SKM-1 treated with dmso at 0.1 percent for 144 hours (cell line): ENCODE data around the gene GET4.

Source experiments
- DNase-seq: peaks from one replicate; lab custom pipeline; 2025; ENCODE audit not compliant: unreplicated experiment; lab: John Stamatoyannopoulos, UW

The GET4 gene, protein sequence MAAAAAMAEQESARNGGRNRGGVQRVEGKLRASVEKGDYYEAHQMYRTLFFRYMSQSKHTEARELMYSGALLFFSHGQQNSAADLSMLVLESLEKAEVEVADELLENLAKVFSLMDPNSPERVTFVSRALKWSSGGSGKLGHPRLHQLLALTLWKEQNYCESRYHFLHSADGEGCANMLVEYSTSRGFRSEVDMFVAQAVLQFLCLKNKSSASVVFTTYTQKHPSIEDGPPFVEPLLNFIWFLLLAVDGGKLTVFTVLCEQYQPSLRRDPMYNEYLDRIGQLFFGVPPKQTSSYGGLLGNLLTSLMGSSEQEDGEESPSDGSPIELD

DNA sequence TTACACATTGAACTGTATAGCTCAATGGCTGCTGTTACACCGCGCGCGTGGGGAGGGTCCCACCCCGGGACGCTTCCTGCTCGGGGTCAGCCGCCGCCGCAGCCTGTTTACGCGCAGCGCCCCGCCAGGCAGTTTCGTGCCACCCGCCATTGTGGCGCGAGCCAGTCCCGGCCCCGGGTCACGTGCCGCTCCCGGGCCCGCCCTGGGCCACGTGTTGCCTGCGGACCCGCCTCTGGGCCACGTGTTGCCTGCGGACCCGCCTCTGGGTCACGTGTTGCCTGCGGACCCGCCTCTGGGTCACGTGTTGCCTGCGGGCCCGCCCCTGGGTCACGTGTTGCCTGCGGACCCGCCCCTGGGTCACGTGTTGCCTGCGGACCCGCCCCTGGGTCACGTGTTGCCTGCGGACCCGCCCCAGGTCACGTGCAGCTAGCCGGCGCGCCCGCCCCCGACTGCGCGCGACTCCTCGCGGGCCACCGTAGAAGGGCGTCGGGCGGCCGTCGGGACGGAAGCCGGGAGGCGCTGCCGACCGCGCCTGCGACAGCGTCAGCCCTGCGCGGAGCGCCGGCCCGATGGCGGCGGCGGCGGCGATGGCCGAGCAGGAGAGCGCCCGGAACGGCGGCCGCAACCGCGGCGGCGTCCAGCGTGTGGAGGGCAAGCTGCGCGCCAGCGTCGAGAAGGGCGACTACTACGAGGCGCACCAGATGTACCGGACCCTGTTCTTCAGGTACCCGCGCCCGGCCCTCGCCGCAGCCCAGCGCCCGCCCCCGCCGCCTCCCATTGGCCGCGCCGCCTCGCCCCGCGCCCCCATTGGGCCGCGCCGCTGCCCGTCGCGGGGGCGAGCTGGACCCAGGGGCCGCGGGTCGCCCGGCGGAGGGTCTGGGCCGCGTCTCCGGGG is at the start of gene GET4:
TSS of gene GET4 (plus strand) at position 478 of the 895 bp plus-strand sequence. CDS start at position 570, 92 bp downstream.
- peak; percentile 79 for DNase-seq

DNA sequence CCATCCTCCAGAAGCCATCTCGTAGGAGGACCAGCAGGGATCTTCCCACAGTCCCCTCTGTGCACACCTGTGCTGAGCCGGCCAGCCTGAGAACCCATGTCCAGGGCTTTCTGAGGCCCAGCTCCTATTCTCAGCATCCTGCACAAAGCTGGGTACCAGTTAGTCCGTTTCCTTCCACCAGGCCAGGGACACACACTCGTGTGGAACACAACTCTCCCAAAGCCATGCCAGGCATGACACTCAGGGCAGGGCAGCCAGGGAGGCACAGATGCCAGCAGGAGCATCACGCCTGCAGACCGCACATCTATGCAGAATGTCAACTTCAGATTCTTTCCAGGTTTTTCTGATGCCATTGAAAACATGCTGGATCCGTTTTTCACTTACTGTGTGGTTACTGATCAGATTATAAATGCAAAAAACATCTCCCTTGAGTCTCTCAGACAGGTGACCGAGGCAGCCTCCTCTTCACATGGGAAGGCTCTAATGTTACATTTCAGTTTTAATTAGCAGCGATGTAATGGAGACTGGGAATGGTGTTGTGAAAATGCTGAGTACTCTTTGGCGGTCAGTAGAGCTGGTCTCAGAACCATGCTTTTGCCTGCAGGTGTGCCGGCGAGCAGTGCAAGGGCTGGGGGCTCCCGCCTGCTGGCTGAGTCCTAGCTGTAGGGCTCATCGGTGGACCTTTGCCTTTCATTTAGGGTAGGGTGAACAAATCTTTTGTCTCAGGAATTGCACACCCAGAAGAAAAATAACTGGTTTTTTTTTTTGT is 47.4 kb upstream of the GET4 start:
- DNase-seq = no peak

DNA sequence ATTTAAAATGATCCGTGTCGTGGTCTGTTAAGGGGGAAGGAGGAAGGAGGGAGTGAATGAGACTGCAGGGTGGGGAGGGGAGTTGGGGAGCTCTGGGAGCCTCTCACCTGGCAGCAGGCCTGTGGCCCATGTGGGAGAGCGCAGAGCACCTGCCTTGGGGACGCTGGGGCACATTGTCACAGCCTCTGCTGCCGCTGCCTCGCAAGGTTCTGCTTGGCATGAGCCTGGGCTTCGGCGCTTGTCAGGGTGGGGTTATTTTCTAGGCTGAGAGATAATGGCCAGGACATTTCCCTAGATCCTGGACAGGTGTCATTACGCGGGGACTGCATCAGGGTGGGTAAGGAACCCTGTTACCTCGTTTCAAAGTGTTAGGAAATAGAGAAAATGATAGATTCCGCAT is 46.3 kb upstream of the GET4 start:
- DNase-seq = no peak

DNA sequence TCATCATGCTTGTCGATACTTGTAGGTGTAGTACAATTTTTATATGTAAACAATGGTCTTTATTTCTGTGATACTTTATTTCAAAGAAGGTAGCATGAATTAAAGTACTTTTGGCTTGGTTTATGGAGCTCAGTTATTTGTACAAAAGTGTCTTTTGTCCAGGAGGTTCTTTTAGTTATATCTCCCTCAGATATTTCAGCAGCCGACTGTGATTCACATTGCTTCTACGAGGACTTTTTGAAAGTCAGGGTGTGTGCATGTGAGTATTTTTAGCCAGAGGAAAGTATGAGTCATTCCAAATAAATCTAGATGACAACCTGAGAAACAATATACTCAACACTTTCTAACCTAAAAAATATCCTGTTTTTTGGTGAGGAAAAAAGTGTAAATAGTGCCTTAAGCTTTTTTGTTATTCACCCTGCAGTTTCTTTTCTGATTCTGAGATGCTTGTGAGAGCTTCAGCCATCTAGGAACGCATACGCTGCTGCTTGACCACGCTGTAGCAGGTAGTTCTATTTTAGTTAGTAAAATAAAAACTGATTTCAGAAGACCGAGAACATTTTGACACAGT is 44.7 kb upstream of the GET4 start:
- DNase-seq = no peak

DNA sequence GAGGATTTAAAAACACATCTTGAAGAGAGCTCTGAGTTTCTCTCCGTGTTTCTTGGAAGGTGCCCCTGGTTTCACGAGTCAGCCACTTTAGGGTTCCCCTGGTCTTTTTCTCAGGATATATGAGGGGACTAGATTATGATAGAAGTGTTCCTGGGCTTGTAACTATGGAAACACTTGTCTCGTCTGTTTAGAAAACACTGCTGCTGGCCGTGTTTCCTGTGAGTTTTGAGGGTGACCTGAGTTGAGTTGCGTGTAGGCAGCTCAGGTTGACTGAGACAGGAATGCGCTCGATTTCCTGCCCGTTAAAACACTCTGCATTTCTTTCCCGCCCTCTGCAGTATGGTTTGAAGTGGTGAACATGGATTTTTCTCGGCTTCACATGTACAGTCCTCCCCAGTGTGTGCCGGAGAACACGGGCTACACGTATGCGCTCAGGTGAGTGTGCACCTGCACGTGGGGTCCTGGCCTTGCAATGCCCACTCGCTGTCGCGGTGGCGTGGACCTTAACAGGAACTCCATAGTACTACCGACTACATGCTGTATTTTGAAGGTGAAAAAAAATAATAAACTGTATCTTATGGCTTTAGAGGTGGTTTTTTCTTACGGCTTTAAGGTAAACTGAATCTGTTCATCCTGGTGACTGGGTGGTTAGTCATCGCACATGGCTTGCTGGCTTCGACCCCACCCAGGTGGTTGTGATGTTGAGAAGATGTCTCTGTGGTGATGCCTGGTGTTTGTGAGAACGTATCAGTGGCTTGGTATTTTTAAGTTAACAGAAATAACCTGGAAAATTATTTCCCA is 44.0 kb upstream of the GET4 start, which contains the start of gene SUN1:
TSS of gene SUN1 (plus strand) at position 310 of the 801 bp plus-strand sequence. CDS start at position 359, 49 bp downstream.
- no peak for DNase-seq

DNA sequence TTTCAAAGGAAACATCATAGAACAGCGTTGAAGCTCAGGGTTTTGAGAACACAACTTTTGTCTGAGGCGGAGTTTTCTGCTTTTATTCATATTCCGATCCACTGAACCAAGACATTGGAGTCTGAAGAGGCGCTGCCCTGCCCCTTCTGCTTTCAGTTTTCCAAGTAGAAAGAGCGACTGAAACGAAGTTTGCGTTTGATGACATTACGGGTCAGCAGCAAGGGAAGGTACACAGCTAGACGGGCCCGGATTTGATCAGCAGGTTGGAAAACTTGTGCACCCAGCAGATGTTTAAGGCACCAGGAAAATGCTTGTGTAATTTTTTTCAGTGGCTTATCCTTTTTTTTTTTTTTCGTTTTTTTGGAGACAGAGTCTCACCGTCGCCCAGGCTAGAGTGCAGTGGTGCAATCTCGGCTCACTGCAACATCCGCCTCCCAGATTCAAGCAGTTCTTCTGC is 43.4 kb upstream of the GET4 start:
- no peak for DNase-seq

DNA sequence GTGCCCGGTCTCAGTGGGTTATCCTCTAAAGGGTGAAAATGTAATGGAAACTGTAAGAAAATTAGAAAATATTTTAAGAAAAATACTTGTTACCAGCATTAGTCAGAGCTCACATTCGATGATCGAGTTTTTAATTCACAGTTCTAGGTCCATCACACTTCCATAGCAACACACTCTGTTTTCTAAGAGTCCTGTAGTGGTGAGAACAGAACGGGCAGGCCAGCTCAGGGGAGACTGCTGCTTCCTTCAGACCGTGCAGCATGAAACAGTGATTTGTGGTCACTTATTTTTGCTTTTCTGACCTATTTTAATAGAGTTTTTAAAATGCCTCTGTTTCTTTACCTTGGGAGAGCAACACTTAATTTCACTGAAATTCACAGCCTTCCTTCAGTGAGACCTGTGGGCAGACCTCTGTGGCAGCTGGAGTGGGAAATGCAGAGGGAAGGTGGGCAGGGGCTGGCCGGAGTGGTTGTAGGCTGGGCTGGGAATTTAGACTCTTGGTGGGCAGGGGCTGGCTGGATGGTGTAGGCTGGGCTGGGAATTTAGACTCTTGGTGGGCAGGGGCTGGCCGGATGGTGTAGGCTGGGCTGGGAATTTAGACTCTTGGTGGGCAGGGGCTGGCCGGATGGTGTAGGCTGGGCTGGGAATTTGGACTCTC is 42.6 kb upstream of the GET4 start:
- no peak for DNase-seq

DNA sequence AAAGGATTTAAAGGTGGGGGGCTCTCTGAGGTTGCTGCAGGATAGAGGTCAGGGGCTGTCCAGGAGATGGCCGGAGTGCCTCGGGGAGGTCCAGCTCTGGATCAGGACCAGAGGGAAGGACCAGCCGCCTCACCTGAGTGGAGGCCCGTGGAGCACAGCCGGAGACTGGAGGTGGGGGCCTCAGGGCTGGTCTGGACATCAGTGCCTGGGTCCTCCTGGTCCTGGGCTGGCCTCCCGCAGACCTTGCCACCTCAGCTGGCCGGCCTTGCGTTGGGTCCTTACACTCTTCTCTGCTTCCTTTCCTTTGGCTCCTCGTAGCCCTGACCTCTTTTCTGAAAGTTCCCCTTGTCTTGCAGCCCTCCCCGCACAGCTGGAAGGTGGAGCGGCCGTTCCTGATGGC is 42.1 kb upstream of the GET4 start:
- DNase-seq = no peak

DNA sequence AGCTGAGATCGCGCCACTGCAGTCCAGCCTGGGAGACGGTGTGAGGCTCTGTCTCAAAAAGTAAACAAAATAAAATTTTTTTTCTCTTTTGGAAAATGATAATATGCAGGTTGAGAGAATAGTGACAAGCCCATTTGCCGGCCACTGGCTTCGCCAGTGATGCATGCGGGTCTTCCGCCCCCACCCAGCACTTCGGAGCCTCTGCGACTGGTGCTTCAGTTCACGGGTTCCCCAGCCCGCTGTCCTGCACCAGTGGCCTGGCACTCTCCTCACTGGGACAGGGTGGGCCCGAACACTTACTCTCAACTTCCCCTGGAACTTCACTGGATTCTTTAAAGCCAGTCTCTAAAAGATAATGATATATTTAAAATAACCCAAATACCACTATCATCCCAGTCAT is 41.3 kb upstream of the GET4 start:
- no peak for DNase-seq

DNA sequence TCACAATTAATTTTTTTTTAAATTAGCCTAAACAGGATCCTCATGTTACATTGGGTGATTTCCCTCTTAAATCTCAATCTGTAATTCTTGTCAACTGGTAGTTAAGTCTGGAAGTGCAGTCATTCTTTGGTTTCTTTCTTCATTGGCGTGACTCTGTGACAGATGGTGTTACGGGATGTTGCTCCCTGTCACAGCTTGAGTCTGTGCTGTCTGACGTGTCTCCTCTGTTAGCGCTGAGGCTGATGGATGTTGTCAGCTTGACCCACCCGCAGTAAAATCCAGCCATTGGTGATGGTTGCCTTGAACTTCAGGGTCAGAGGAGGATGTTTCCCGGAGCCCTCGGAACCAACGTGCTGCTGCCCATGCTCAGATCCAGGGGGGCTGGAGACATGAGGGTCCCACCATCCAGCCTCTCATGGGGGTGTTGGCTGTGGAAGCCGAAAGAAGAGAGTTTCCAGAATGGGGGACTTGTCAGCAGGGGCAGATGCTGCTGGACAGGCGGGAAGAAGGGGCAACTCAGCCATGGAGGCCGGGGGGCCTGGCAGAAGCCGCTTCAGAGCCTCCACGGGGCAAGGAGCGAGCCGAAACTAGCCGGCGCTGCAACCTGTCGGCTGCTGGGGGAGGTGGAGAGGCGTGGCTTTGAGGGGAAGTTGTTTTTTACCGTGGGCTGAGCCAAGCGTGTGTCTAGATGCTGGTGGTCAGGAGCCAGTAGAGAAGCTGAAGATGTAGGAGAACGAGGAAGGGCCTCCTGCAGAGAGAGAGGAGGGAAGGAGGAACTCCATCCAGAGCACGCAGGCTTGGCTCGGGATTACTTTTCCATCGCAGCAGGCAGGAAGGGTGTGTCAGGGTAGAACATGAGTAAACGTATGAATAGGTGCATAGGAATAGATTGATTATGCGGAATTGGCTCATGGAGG is 40.6 kb upstream of the GET4 start:
- DNase-seq = no peak

DNA sequence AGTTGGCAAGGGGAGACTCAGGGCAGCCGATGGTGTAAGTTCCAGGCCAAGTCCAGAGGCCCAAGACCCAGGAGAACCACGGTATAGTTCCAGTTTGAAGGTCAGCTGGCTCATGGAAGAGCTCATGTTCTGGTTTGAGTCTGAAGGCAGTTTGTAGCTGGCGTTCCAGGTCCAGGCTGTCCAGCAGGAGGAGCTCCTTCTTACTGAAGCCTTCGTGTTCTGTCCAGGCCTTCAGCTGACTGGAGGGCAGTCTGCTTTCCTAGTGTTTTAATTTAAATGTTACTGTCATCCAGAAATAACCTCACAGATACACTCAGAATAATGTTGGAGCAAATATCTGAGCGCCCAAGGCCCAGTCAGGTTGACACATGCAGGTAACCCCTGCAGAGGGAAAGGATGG is 39.9 kb upstream of the GET4 start:
- DNase-seq = peak; percentile 20

DNA sequence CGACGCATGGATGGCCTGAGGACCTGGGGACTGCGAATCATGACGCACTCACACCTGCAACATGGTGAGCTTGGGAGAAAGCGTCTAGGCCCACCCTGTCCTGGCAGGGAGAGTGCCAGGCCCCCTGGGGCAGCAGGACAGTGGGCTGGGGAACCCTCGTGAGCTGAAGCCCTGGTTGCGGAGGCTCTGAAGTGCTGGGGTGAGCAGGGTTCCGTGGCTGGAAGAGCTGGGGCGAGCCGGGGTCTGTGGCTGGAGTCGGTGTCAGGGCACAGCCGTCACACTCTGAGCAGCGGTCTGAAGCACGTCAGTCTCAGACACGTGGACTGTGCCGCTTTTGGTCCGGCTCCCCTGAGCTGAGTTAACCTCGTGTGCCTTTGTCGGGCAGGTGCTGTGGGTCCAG is 39.4 kb upstream of the GET4 start:
- DNase-seq = no peak

DNA sequence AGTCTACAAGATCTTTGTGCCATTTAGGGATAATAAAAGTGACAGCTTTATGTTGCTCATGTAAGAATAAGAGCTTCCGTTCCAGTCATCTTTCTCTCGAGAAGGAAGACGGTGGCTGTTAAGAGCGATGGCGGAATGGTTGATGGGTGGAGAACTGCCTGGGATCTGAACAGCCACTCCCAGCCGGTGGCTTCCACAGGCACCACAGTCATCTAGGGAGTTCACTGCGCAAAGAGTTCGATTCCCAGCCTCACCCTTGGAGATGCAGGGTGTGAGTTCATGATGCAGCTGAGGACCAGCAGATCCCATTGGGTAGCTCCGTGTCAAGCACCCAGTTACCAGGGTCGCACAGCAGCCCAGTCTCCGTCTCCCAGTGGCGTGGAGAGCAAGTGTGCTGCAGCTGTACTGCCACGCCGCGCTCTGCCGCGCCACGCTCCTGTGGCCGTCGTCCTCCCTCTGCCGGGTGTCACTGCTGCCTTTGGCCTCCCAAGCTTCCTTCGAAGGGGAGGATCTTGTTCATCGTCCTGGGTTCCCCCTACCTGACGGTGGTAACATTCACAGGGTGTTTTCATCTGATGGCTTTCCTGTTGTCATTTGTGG is 36.3 kb upstream of the GET4 start:
- DNase-seq = no peak

DNA sequence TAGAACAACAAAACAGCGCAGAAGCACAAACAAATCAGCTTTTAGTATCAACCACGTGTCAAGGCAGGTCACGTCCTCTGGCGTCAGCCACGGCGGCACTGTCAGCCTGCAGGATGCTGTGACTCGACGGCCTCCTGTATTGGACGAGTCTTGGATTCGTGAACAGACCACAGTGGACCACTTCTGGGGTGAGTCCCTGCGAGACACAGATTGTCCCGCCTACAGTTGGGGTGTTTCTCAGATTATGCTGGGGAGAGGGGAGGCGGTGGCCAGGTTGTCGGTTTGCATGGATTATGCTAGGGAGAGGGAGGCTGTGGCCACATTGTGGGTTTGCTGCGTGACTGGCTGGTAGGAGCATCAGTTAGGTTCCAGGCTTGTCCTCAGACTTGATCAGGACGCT is 34.4 kb upstream of the GET4 start:
- DNase-seq = no peak

DNA sequence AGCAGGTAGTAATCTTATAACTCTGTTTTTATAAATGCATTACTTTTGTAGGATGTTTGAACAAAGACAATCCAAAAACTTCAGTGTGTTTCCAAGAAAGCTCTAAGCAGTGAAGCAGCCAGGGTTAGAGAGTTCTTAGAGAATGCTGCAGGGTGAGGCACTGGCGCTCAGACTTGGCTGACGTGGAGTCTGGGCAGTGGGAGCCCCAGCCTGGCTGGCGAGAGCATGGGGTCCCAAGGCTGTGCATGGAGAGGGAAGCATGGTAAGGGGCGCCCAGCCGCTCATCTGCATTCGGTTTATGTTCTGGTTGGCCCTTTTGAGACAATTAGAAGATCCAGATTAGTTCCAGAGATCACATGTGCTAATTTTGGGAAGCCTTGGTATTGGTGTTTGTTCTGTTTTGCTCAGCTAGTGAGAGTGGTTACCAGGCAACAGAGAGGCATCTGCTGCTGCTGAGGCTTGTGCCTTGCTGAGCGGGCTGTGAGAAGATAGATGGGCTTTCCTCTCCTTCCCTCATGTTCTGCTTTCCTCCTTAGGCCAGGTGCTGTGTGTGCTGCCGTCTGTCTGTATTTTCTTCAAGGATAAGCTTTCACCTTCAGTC is 33.8 kb upstream of the GET4 start:
- no peak for DNase-seq

DNA sequence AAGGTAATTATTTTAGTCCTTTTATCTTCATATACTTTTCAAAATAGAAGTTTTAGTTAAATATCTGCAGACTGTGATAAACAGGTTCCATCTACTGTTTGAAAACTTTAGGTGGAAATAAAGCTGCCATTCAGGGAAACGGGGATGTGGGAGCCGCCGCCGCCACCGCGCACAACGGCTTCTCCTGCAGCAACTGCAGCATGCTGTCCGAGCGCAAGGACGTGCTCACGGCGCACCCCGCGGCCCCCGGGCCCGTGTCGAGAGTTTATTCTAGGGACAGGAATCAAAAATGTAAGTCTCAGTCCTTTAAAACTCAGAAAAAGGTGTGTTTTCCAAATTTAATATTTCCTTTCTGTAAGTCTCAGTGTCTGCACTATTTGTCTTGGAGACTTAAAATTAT is 33.1 kb upstream of the GET4 start:
- DNase-seq = no peak

DNA sequence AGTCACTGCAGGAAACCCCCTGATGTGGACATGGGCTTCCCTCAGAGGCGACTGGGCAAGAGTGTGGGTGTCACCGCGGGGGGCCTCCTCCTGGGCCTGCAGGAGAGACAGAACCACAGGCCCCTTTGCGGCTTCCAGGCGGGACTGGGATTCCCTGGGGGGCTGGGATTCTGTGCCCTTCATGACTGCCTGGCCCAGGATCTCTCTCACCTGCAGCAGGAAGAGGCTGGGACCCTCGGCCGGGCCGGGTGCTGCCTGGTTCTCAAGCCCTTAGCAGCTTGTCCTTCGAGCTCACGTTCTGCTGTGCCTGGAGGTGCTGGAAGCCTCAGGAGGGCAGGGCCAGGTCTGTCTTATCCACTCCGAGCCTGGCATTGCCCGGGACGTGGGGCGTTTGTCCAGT is 32.3 kb upstream of the GET4 start:
- DNase-seq = no peak

DNA sequence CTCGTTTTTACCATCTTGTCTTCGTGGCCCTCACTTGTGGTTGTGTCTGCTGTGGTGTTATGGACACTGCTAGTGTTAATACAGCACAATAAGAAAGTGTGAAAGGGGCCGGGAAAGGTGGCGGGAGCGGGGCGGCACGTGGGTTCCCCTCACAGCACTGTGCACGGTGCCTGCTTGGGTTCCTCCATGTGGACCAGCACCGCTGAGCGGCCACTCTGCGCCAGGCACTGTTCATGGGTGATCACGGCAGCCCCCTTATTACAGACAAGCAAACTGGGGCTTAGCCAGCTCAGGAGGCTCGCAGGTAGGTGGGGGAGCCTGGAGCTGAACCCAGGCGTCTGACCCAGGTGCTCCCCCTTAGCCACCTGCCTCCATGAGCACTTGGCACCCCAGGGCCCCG is 31.8 kb upstream of the GET4 start:
- DNase-seq = no peak
